GM10248 (cell line): ENCODE measurements around the gene PBX3.

ENCODE experiments used
- CTCF ChIA-PET: fragments of 300-600 bp; sonication (Branson Sonifier 250); formaldehyde crosslinking; extraction: SDS; loops from one replicate; lab custom pipeline; 2021; ENCODE audit warnings: antibody characterized with exemption; lab: Yijun Ruan, JAX
- POLR2A ChIA-PET: fragments of 350-650 bp; sonication (Branson Sonifier 250); formaldehyde crosslinking; extraction: SDS; loops from one replicate; lab custom pipeline; 2020; ENCODE audit warnings: antibody characterized with exemption; lab: Yijun Ruan, JAX
- DNase-seq: peaks from one replicate; pipeline ENCODE4 v3.0.0; 2012; ENCODE audit errors: extremely low spot score
- CTCF ChIP-seq: IDR thresholded peaks from 2 replicates; pipeline ENCODE4 v1.5.1; 2012; ENCODE audit warnings: mild to moderate bottlenecking, low read depth; ENCODE audit errors: extremely low read depth, missing control alignments, control extremely low read depth

Gene PBX3

GRCh38 chr9:125732562-125732961, 14.6 kb upstream of the PBX3 start:
- no peak for DNase-seq
- ChIA-PET POLR2A (no interaction called here), CTCF (no interaction called here)
- TF ChIP-seq CTCF = no peak

GRCh38 chr9:125739436-125739835, 7.7 kb upstream of the PBX3 start:
- no peak for TF ChIP-seq CTCF
- ChIA-PET POLR2A (interaction anchor here (1.0 kb wide), 1 partner anchor 32 kb away, joined by 3 read pairs; the partner anchor contains the start of gene MAPKAP1), CTCF (interaction anchor here (0.6 to 0.9 kb wide), 2 partner anchors 10 to 149 kb away, joined by 3 read pairs; no protein-coding TSS in a partner anchor)
- DNase-seq = no peak

- CTCF ChIA-PET = interaction anchor here (1.0 to 1.3 kb wide), 2 partner anchors 9 to 14 kb away, joined by 3 to 5 read pairs; no protein-coding TSS in a partner anchor
- DNase-seq = no peak
- TF ChIP-seq CTCF = no peak
- POLR2A ChIA-PET = no interaction called here
Measured at GRCh38 chr9:125742657-125743056, 4.5 kb upstream of the PBX3 start.

- ChIA-PET POLR2A (no interaction called here), CTCF (interaction anchor here (1.0 to 1.3 kb wide), 2 partner anchors 10 to 15 kb away, joined by 3 to 5 read pairs; no protein-coding TSS in a partner anchor)
- DNase-seq = no peak
- TF ChIP-seq CTCF = no peak
Measured at GRCh38 chr9:125743682-125744428, 3.3 kb upstream of the PBX3 start.

GRCh38 chr9:125744616-125745015, 2.6 kb upstream of the PBX3 start:
- no peak for DNase-seq
- ChIA-PET CTCF (interaction anchor here (1.2 to 1.7 kb wide), 3 partner anchors 10 to 186 kb away, joined by 3 to 6 read pairs (median 3); partner anchors contain the start of gene MAPKAP1), POLR2A (no interaction called here)
- no peak for TF ChIP-seq CTCF

GRCh38 chr9:125745018-125745417, 2.2 kb upstream of the PBX3 start:
- no peak for DNase-seq
- ChIA-PET CTCF (interaction anchor here (1.2 to 1.7 kb wide), 5 partner anchors 9 to 187 kb away, joined by 3 to 6 read pairs (median 3); partner anchors contain the start of gene MAPKAP1), POLR2A (interaction anchor here (1.5 kb wide), 1 partner anchor 38 kb away, joined by 3 read pairs; the partner anchor contains the start of gene MAPKAP1)
- TF ChIP-seq CTCF = no peak
